GM18519 (cell line): Measurements from ENCODE around the gene XRCC3.

Experiments used
- ATAC-seq: cut with Tn5 transposase; IDR thresholded peaks from one replicate; pipeline ENCODE4 v1.9.1; 2021; ENCODE audit warnings: mild to moderate bottlenecking, moderate library complexity; ENCODE audit not compliant: unreplicated experiment, low FRiP score

XRCC3 gene

GRCh38 chr14:103696466-103697071 is 18.7 kb downstream of the XRCC3 start:
- ATAC-seq = no peak

- no peak for ATAC-seq
Measured at GRCh38 chr14:103696070-103696402, 19.2 kb downstream of the XRCC3 start.

GRCh38 chr14:103695296-103696069 is 19.8 kb downstream of the XRCC3 start:
- no peak for ATAC-seq

GRCh38 chr14:103694572-103695026 is 20.7 kb downstream of the XRCC3 start:
- no peak for ATAC-seq

- no peak for ATAC-seq
Measured at GRCh38 chr14:103693515-103693914, 21.7 kb downstream of the XRCC3 start.

GRCh38 chr14:103692871-103693270 is 22.4 kb downstream of the XRCC3 start:
- no peak for ATAC-seq

GRCh38 chr14:103692159-103692558 is 23.1 kb downstream of the XRCC3 start:
- no peak for ATAC-seq

GRCh38 chr14:103691655-103692054 is 23.6 kb downstream of the XRCC3 start:
- peak; percentile 35 for ATAC-seq

- ATAC-seq = no peak
Measured at GRCh38 chr14:103690332-103690731, 24.9 kb downstream of the XRCC3 start.

- no peak for ATAC-seq
Measured at GRCh38 chr14:103688906-103689902, 26.0 kb downstream of the XRCC3 start.

- ATAC-seq = no peak
Measured at GRCh38 chr14:103688441-103688840, 26.8 kb downstream of the XRCC3 start.

- no peak for ATAC-seq
Measured at GRCh38 chr14:103687712-103688111, 27.5 kb downstream of the XRCC3 start.

- ATAC-seq = no peak
Measured at GRCh38 chr14:103686831-103687485, 28.3 kb downstream of the XRCC3 start.

GRCh38 chr14:103685276-103686211 is 29.7 kb downstream of the XRCC3 start:
- no peak for ATAC-seq

- no peak for ATAC-seq
Measured at GRCh38 chr14:103684871-103685270, 30.4 kb downstream of the XRCC3 start.

GRCh38 chr14:103684471-103684870 is 30.8 kb downstream of the XRCC3 start:
- ATAC-seq = no peak

GRCh38 chr14:103683139-103683538 is 32.1 kb downstream of the XRCC3 start:
- ATAC-seq = no peak

GRCh38 chr14:103680491-103681231 is 34.6 kb downstream of the XRCC3 start:
- no peak for ATAC-seq

- ATAC-seq = no peak
Measured at GRCh38 chr14:103679351-103679750, 35.9 kb downstream of the XRCC3 start.
